C4-2B (cell line): ENCODE data around the gene LSM4.

Experiments
- H3K27ac ChIP-seq: fragments of 450-650 bp; 2 replicates; pipeline ENCODE4 v1.5.1; 2017
- ZFX ChIP-seq: fragments of 450-650 bp; IDR thresholded peaks from 2 replicates; pipeline ENCODE4 v1.6.1; 2017
- TF ChIP-seq, protein P1 (sequence below): fragments of 450-650 bp; conservative IDR thresholded peaks from 2 replicates; pipeline ENCODE4 v1.5.1; 2017; ENCODE audit warnings: mild to moderate bottlenecking

Gene LSM4

DNA sequence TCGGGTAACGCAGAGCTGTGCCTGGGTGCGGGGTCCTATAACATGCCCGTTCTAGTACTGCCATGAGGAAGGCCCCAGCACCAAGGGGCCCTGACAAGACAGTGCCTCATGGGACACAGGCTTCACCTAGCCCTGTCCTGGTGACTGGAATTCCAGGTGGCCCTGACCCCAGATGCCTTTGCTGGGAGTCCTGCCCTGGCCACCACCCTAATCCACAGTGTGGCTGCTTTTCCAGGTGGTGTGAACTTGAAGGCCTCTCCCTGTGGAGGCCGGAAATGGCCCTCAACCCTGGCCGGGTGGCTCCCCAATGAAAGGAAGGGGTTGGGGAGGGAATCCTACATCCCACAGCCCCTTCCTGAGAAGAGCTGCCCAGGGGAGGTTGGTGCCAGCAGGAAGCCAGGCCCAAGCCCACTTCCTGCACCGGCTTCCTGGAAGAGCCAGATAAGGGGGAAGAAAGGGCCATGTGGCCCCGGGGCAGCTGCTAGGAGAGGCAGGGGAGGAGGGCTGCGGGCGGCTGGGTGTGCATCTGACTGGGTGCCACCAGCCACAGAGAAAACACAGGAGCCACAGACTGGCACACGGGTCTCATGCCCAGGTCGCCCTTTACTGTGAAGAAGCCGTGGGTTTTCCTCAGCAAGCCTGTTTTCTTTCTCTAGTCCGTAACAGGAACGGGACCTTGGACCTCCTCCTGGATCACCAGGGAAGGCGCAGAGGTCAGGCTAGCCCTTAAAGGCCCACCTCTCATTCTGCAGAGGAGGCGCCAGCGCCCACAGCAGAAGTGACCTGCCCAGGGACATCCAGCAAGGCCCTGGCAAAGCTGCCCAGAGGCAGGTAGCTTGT, 4.7 kb downstream of the LSM4 start:
- TF ChIP-seq ZFX, result no peak
- TF ChIP-seq, protein P1, sequence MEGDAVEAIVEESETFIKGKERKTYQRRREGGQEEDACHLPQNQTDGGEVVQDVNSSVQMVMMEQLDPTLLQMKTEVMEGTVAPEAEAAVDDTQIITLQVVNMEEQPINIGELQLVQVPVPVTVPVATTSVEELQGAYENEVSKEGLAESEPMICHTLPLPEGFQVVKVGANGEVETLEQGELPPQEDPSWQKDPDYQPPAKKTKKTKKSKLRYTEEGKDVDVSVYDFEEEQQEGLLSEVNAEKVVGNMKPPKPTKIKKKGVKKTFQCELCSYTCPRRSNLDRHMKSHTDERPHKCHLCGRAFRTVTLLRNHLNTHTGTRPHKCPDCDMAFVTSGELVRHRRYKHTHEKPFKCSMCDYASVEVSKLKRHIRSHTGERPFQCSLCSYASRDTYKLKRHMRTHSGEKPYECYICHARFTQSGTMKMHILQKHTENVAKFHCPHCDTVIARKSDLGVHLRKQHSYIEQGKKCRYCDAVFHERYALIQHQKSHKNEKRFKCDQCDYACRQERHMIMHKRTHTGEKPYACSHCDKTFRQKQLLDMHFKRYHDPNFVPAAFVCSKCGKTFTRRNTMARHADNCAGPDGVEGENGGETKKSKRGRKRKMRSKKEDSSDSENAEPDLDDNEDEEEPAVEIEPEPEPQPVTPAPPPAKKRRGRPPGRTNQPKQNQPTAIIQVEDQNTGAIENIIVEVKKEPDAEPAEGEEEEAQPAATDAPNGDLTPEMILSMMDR, result no peak
- H3K27ac ChIP-seq, result peak overlapping the region; percentile 61; the same call in 1 of the 2 replicates

DNA sequence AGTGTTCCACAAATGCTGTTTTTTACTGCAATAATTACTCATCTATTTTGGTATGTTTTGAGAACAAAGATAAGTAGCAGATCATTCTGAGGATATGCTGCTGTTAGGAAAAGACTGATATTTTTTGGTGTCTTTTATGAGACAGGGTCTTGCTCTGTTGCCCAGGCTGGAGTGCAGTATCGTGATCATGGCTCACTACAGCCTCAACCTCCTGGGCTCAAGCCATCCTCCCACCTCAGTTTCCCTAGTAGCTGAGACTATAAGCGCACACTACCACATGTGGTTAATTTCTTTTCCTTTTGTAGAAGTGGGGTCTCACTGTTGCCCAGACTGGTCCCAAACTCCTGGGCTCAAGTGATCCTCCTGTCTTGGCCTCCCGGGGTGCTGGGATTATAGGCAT, 9.5 kb downstream of the LSM4 start:
- TF ChIP-seq ZFX, result no peak
- TF ChIP-seq, protein P1, result no peak
- H3K27ac ChIP-seq, result no peak overlapping the region

DNA sequence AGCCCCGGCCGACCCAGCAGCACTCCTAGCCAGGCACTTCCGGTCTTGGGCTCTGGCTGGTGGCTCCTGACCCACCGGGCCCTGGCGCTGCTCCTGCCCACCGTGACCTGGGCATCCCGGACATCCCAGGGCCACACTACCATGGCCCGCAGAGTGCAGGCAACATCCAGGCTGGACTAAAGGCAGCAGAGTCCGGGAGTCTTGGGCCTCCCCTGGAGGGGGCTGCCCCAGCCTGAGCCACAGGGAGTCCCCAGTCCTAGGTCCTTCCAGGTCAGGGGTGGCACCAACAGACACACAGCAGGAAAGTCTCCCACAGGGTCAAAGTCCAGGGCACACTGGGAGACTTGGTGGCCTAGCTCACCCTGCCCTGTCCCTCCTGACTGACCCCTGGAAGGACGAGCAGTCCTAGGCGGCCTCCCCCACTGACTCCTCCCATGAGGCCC, 10.8 kb downstream of the LSM4 start:
- H3K27ac ChIP-seq, result no peak overlapping the region
- TF ChIP-seq, protein P1, result no peak
- TF ChIP-seq ZFX, result no peak

DNA sequence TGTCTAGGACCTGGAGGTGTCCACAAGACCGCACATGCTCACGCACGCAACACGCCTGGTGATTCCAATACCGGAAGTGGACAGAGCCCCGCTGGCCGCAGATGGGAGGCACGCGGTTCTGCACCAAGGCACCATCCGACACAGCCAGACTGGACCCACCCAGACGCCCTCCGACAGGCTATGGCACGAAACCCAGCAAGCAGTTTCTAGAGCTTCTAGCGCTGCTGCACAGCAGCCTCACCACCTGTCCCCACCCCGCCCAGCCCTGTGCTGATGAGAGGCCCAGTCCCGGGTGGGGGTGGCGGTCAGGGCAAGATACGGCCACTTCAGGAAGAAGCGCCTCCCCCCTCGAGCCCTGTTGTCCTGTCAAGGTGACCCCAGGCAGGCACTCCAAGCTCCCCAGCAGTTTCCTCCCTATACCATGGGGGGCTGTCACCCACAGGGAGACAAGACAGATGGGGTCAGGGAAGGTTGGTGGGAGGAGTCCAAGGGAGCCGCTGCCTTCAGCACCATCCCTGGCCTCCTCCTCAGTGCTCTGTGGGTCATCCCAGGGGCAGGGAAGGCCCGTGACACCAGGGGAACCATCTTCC, 11.3 kb downstream of the LSM4 start:
- no peak overlapping the region for H3K27ac ChIP-seq
- TF ChIP-seq, protein P1, result no peak
- no peak for TF ChIP-seq ZFX

DNA sequence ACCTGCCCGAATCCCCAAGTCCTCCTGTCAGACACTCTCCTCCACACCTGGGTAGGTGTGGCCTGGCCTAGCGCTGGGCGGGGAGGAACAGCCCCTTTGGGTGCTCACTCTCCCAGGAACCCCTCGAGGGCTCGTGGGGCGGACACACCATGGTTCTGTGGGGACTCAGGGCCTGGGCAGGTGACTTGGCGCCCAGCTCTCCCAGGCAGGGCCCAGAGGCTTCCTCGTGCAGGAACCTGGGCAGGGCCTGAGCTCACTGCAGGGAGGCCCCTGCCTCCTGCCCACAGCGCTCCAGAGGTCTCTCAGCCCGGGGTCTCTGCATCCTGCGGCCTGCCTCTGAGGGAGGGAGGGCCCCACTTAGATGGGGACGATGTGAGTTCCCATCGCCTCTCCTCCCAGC, 11.9 kb downstream of the LSM4 start:
- no peak overlapping the region for H3K27ac ChIP-seq
- TF ChIP-seq, protein P1, result no peak
- peak; percentile 16; the same call in 1 of the 2 replicates for TF ChIP-seq ZFX

DNA sequence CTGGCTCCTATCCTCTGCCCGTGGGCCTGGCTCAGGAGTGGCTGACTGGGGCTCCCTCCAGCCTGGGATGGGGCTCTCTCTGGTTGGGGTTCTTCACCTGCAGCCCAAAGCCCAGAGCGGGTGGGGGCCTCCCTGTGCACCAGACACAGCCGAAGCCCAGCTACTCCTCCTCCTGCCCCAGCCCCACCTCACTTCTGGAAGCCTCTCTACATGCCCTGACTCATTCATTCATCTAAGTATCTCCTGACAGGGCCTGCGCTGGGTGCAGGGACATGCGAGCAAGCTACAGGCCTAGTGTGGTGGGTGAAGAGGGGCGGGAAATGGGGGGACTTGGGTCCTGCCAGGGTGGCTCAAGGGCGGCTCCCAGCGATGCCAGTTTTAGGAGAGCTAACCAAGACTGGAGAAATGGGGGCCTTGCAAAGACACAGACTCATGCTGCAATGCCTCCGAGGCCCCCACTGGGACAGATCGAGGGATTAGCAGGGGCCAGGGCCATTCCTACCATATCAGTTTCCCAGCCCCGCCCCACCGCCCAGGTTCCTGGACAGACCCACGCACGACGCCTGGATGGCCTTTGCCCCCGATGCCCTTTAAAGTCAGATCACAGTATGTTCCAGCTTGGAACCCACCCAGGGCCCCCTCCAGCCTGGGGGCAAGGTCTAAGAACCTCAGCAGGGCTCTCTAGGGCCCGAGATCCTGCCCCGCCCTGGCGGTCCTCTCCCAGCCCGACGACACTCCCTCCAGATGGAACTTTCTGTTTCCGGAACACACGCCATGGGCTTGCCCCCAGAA, 12.6 kb downstream of the LSM4 start:
- no peak overlapping the region for H3K27ac ChIP-seq
- TF ChIP-seq, protein P1, result no peak
- no peak for TF ChIP-seq ZFX
